Measurements from ENCODE around the gene GCLC.

Gene GCLC

DNA sequence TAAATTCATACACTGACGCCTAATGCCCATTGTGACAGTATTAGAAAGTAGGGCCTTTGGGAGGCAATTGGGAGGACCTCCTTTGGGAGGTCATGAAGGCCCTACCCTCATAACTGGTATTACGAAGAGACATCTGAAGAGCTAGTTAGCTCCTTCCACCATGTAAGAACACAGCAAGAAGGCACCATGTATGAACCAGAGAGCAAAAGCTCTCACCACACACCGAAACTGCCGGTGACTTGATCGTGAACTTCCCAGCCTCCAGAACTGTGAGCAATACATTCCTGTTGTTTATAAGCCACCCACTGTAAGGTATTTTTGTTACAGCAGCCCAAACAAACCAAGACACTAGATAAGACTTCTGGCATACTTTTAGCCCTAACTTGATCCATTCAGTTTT lies 41.8 kb downstream of the GCLC start:
- TF ChIP-seq CTCF (IDR thresholded peaks at IDR 0.05; ENCODE audit: low read depth, low read length): no peak
- no peak overlapping the region for H3K4me3 ChIP-seq (ENCODE audit: low read depth, low read length)
- no peaks in the 10 kb centered on the region for H3K4me1 ChIP-seq
- peaks cover 25% of the 10 kb centered on the region for H3K36me3 ChIP-seq
- no peaks in the 10 kb centered on the region for H3K9me3 ChIP-seq
- DNase-seq: no peak
- H3K27me3 ChIP-seq: no peaks in the 10 kb centered on the region

- Histone ChIP-seq H3K9me3 (no peaks in the 10 kb centered on the region), H3K4me3 (ENCODE audit: low read depth, low read length) (no peak overlapping the region), H3K27me3 (no peaks in the 10 kb centered on the region), H3K4me1 (no peaks in the 10 kb centered on the region), H3K36me3 (peaks cover 22% of the 10 kb centered on the region)
- DNase-seq: no peak
- no peak for TF ChIP-seq CTCF (IDR thresholded peaks at IDR 0.05; ENCODE audit: low read depth, low read length)
Observed at GRCh38 chr6:53501432-53501831, 43.5 kb downstream of the GCLC start.

GRCh38 chr6:53500095-53500494 lies 44.8 kb downstream of the GCLC start:
- peaks cover 14% of the 10 kb centered on the region for H3K36me3 ChIP-seq
- no peak overlapping the region for H3K4me3 ChIP-seq (ENCODE audit: low read depth, low read length)
- no peak for TF ChIP-seq CTCF (IDR thresholded peaks at IDR 0.05; ENCODE audit: low read depth, low read length)
- no peaks in the 10 kb centered on the region for H3K27me3 ChIP-seq
- no peaks in the 10 kb centered on the region for H3K9me3 ChIP-seq
- no peaks in the 10 kb centered on the region for H3K4me1 ChIP-seq
- DNase-seq: no peak

- H3K4me1 ChIP-seq: no peaks in the 10 kb centered on the region
- DNase-seq: no peak
- TF ChIP-seq CTCF (IDR thresholded peaks at IDR 0.05; ENCODE audit: low read depth, low read length): no peak
- peaks cover 6% of the 10 kb centered on the region; the same call in 1 of the 2 replicates for H3K36me3 ChIP-seq
- H3K27me3 ChIP-seq: no peaks in the 10 kb centered on the region
- no peaks in the 10 kb centered on the region for H3K9me3 ChIP-seq
- no peak overlapping the region for H3K4me3 ChIP-seq (ENCODE audit: low read depth, low read length)
Observed at GRCh38 chr6:53499094-53499493, 45.8 kb downstream of the GCLC start.

DNA sequence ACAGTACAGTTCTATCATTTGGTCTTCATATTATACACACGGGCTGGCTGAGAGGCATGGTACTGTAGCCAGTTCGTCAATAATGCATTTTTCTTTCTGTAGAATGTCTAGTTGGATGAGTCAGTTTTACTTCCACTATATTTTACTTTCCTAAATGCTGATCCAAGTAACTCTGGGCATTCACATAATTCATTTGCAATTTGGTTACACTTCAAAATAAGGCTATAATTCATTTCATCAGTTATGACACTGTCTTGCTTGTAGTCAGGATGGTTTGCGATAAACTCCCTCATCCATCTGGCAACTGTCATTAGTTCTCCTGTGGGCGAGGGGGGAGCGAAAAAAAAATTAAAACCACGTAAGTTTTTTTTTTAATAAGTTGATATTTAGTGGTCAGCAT lies 46.3 kb downstream of the GCLC start:
- no peaks in the 10 kb centered on the region for H3K27me3 ChIP-seq
- no peaks in the 10 kb centered on the region for H3K9me3 ChIP-seq
- no peak overlapping the region for H3K4me3 ChIP-seq (ENCODE audit: low read depth, low read length)
- peaks cover 6% of the 10 kb centered on the region; the same call in 1 of the 2 replicates for H3K36me3 ChIP-seq
- no peaks in the 10 kb centered on the region for H3K4me1 ChIP-seq
- DNase-seq: no peak
- TF ChIP-seq CTCF (IDR thresholded peaks at IDR 0.05; ENCODE audit: low read depth, low read length): no peak

- Histone ChIP-seq H3K36me3 (peaks cover 6% of the 10 kb centered on the region; the same call in 1 of the 2 replicates), H3K4me3 (ENCODE audit: low read depth, low read length) (no peak overlapping the region), H3K27me3 (no peaks in the 10 kb centered on the region), H3K9me3 (no peaks in the 10 kb centered on the region), H3K4me1 (no peaks in the 10 kb centered on the region)
- DNase-seq: no peak
- no peak for TF ChIP-seq CTCF (IDR thresholded peaks at IDR 0.05; ENCODE audit: low read depth, low read length)
Observed at GRCh38 chr6:53497905-53498304, 47.0 kb downstream of the GCLC start.
